SK-N-SH (cell line): Measurements from ENCODE around the gene PAQR5.
A peak's percentile ranks its signal among the peaks of the same experiment; 100 is the strongest.

Experiments used
- ELF1 ChIP-seq: IDR thresholded peaks from 2 replicates; pipeline ENCODE4 v1.4.0; 2012
- EZH2phosphoT487 ChIP-seq: fragments of 200-600 bp; sonication (generic); IDR thresholded peaks from 2 replicates; pipeline ENCODE4 v1.6.1; 2017; ENCODE audit warnings: low read depth, mixed run types, mild to moderate bottlenecking, antibody characterized with exemption, moderate library complexity, borderline replicate concordance
- MXI1 ChIP-seq: IDR thresholded peaks from 2 replicates; pipeline ENCODE4 v1.6.1; 2012; ENCODE audit warnings: mild to moderate bottlenecking, low read depth, low read length, improper control_type of control experiment
- NFIC ChIP-seq: IDR thresholded peaks from 2 replicates; pipeline ENCODE4 v1.4.0; 2012; ENCODE audit warnings: borderline replicate concordance
- RFX5 ChIP-seq: IDR thresholded peaks from 2 replicates; pipeline ENCODE4 v1.6.1; 2012; ENCODE audit warnings: mild to moderate bottlenecking, improper control_type of control experiment, low read length
- SMC3 ChIP-seq: IDR thresholded peaks from 2 replicates; pipeline ENCODE4 v1.6.1; 2012; ENCODE audit warnings: low read depth, low read length, improper control_type of control experiment
- TCF12 ChIP-seq: IDR thresholded peaks from 2 replicates; pipeline ENCODE4 v1.4.0; 2012
- TEAD4 ChIP-seq: IDR thresholded peaks from 2 replicates; pipeline ENCODE4 v1.4.0; 2012; ENCODE audit warnings: mild to moderate bottlenecking, borderline replicate concordance; ENCODE audit not compliant: insufficient read depth
- TF ChIP-seq, protein P1 (sequence below): fragments of 200-600 bp; sonication (generic); IDR thresholded peaks from 2 replicates; pipeline ENCODE4 v1.6.1; 2017; ENCODE audit warnings: antibody characterized with exemption, mild to moderate bottlenecking, moderate library complexity
- TF ChIP-seq, protein P2 (sequence below): IDR thresholded peaks from 2 replicates; pipeline ENCODE4; 2012

DNA sequence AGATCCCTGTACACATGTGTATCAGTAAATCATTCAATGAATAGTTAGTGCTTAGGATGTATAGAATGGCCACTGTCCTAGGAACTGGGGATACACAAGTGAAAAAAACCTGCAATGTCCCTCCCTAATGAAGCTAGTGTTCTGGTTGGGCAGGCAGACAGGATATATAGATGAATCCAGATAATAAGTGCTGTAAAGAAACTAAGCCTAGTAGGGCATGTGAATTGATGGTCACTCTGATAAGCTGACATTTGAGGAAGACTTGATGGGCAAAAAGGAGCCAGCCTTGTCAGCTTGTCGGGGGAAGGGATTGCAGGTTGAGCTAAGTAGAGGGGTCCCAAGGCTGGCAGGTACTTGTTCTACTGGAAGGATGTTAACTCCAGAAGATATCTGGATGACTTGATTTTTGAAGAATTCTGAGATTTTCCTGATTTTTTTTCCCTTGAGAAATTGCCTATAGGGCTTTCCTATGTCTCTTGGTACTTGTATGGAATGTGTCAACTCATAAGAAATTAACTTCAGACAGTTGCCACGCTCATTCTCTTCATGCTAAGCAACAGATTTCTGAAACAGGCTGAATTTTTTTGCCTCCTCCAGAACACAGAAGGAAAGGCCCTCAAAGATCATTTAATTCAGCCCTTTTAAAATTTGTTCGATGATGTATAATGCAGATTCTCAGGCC lies 109.1 kb downstream of the PAQR5 start:
- TF ChIP-seq, protein P1, sequence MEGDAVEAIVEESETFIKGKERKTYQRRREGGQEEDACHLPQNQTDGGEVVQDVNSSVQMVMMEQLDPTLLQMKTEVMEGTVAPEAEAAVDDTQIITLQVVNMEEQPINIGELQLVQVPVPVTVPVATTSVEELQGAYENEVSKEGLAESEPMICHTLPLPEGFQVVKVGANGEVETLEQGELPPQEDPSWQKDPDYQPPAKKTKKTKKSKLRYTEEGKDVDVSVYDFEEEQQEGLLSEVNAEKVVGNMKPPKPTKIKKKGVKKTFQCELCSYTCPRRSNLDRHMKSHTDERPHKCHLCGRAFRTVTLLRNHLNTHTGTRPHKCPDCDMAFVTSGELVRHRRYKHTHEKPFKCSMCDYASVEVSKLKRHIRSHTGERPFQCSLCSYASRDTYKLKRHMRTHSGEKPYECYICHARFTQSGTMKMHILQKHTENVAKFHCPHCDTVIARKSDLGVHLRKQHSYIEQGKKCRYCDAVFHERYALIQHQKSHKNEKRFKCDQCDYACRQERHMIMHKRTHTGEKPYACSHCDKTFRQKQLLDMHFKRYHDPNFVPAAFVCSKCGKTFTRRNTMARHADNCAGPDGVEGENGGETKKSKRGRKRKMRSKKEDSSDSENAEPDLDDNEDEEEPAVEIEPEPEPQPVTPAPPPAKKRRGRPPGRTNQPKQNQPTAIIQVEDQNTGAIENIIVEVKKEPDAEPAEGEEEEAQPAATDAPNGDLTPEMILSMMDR = no peak
- TF ChIP-seq SMC3 (no peak), EZH2phosphoT487 (no peak), TEAD4 (no peak), NFIC (no peak), ELF1 (no peak), TCF12 (no peak), MXI1 (no peak), RFX5 (no peak)
- TF ChIP-seq, protein P2, sequence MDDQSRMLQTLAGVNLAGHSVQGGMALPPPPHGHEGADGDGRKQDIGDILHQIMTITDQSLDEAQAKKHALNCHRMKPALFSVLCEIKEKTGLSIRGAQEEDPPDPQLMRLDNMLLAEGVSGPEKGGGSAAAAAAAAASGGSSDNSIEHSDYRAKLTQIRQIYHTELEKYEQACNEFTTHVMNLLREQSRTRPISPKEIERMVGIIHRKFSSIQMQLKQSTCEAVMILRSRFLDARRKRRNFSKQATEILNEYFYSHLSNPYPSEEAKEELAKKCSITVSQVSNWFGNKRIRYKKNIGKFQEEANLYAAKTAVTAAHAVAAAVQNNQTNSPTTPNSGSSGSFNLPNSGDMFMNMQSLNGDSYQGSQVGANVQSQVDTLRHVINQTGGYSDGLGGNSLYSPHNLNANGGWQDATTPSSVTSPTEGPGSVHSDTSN = 0 out of 2 replicates have a peak, but pooled peaks have one; percentile 6
